Mononuclear cell (primary cell): ENCODE results near the gene TMEM151B. TPM values are rescaled to one million over a fixed set of nuclear protein-coding genes. Genes with fewer than 3 reads are reported as not detected.
"Not testable (repeated sequence)": the region's sequence is repeated elsewhere in the genome, so short reads cannot be mapped to it uniquely, and the experiment has no call there.

Source experiments
- H3K27me3 ChIP-seq: 2 replicates; pipeline ENCODE4 v1.6.0; 2011; ENCODE audit warnings: low read length, control low read depth; ENCODE audit not compliant: insufficient read depth
- H3K4me1 ChIP-seq: 2 replicates; pipeline ENCODE4 v1.5.1; 2011; ENCODE audit warnings: mild to moderate bottlenecking, low read length, control low read depth; ENCODE audit not compliant: insufficient read depth
- H3K4me3 ChIP-seq: 2 replicates; pipeline ENCODE4 v1.5.1; 2011; ENCODE audit warnings: mild to moderate bottlenecking, low read length, moderate library complexity
- H3K9me3 ChIP-seq: 2 replicates; pipeline ENCODE4 v1.5.1; 2011; ENCODE audit warnings: low read depth, mild to moderate bottlenecking, control low read depth, low read length
- total RNA-seq: library from RNA; depleted of rRNA; stranded (reverse); fragments of >200 nt; gene quantifications from one replicate; pipeline ENCODE4 v1.2.3, GENCODE V29; 2012

TMEM151B gene
- total RNA-seq, 1 donor: not detected

DNA sequence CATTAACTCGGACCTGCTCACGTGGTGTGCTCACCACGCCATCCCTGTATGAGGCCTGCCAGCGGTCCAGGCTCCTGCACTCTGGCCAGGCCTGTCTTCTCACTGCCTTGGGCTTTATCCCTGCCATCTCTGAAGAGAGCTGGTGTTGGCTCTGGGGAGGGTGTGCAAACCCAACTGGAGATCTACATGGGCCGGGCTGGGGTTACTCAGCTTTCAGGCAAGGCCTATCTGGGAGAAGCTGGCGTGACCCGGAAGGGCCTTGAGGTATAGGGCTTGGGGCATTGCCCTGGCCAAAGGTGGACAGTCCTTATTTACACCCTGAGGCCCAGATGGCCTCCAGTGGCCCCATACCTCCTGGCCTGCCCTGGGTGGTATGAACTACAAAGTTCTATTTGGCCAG is 41.8 kb upstream of the TMEM151B start:
- no peaks in the 10 kb centered on the region for H3K27me3 ChIP-seq
- H3K9me3 ChIP-seq: no peaks in the 10 kb centered on the region
- peaks cover 27% of the 10 kb centered on the region for H3K4me1 ChIP-seq
- no peak overlapping the region for H3K4me3 ChIP-seq

DNA sequence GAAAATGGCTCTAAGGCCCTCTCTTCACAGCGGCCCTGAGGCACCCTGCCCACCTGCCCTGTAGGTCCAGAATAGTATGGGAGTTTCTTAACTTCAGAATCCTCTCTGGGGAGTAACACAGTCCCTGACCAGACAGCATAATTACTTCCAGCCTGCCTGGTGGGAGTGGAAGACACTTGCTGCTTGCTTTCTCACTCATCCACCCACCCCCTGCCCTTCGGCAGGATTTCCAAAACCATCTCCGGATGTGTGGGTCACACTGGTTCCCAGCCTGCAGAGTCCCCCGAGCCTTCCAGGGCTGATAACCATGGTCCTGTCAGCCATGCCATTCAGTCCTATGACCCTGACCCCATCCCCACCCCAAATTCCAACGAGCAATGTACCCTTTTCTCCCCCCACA is 41.4 kb upstream of the TMEM151B start:
- Histone ChIP-seq H3K4me1 (peaks cover 31% of the 10 kb centered on the region), H3K4me3 (no peak overlapping the region), H3K27me3 (no peaks in the 10 kb centered on the region), H3K9me3 (no peaks in the 10 kb centered on the region)

DNA sequence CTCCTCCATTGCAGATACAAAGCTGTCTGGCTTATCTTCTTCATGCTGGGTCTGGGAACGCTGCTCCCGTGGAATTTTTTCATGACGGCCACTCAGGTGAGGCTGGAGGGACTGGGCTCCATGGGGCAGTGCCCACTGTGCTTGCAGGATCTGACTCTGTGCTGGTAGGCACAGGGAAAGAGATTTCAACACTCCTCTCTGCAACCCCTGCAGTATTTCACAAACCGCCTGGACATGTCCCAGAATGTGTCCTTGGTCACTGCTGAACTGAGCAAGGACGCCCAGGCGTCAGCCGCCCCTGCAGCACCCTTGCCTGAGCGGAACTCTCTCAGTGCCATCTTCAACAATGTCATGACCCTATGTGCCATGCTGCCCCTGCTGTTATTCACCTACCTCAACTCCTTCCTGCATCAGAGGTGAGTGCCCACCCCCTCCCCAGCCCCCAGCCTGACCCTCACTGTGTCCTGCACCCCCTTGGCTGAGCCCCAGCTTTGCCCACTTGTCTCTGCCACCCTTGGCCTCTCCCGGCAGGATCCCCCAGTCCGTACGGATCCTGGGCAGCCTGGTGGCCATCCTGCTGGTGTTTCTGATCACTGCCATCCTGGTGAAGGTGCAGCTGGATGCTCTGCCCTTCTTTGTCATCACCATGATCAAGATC is 40.7 kb upstream of the TMEM151B start:
- H3K27me3 ChIP-seq: no peaks in the 10 kb centered on the region
- peaks cover 28% of the 10 kb centered on the region for H3K4me1 ChIP-seq
- H3K4me3 ChIP-seq: no peak overlapping the region
- no peaks in the 10 kb centered on the region for H3K9me3 ChIP-seq

DNA sequence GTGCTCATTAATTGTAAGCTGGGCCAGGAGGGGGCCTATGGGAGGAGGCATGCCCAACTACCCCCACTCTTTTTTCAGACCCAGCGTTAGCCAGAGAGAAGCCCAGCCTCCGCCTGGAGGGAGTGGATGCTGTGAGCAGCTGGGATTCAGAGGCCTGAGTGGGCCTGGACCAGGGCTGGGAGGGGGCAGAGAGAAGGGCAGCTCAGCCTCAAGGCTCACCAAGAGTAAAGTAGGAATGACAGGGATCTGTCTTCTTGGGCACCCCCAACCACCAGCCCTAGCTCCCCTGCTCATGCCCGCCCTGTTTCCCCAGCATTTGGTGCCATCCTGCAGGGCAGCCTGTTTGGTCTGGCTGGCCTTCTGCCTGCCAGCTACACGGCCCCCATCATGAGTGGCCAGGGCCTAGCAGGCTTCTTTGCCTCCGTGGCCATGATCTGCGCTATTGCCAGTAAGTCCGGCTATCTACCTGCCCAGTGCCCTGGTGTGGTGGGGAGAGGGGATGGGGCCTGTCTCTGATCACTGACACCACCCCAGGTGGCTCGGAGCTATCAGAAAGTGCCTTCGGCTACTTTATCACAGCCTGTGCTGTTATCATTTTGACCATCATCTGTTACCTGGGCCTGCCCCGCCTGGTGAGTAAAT is 40.1 kb upstream of the TMEM151B start:
- Histone ChIP-seq H3K9me3 (no peaks in the 10 kb centered on the region), H3K4me1 (peaks cover 24% of the 10 kb centered on the region), H3K4me3 (no peak overlapping the region), H3K27me3 (no peaks in the 10 kb centered on the region)

DNA sequence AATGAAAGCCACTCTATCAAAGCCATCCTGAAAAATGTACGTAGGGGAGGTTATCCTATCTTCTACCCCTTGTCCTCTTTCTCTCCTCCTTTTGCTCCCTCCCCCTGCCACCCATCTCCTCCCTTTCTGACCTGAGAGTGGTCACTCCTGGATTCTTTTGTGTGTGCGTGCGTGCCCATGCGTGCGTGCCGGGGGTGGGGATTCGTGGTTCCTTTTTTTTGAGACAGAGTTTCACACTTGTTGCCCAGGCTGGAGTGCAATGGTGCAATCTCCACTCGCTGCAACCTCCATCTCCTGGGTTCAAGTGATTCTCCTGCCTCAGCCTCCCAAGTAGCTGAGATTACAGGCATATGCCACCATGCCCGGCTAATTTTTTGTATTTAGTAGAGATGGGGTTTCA is 38.8 kb upstream of the TMEM151B start:
- H3K9me3 ChIP-seq, H3K4me3 ChIP-seq, H3K27me3 ChIP-seq: not testable (repeated sequence)
- peaks cover 21% of the 10 kb centered on the region for H3K4me1 ChIP-seq

DNA sequence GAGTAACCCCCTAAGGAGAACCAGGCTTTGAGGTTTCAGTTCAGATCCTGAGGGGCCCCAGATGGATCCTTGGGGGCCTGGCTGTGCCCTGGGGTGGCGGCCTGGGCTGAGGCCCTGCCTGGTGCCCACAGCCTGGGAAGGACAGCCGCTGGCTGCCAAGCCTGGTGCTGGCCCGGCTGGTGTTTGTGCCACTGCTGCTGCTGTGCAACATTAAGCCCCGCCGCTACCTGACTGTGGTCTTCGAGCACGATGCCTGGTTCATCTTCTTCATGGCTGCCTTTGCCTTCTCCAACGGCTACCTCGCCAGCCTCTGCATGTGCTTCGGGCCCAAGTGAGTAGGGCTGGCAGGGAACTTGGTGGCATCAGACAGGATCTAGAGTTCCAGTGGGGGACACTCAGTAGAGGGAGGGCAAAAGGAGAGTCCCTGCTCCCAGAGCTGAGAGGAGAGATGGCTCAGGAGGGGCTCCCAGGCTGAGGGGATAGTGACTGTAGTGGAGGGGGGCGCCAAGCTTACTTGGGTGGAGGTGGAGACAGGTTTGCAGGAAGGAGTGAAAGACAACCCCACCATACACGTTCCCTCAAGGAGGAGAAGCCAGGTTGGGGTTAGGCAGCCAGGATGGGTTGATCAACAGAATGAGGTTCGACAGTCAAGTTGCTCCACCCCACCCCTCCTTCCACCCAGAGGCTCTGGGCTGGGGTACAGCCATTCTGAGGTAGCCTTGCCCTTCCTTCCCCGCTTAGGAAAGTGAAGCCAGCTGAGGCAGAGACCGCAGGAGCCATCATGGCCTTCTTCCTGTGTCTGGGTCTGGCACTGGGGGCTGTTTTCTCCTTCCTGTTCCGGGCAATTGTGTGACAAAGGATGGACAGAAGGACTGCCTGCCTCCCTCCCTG is 37.3 kb upstream of the TMEM151B start:
- Histone ChIP-seq H3K27me3 (no peaks in the 10 kb centered on the region), H3K4me1 (peaks cover 27% of the 10 kb centered on the region), H3K9me3 (no peaks in the 10 kb centered on the region), H3K4me3 (no peak overlapping the region)

DNA sequence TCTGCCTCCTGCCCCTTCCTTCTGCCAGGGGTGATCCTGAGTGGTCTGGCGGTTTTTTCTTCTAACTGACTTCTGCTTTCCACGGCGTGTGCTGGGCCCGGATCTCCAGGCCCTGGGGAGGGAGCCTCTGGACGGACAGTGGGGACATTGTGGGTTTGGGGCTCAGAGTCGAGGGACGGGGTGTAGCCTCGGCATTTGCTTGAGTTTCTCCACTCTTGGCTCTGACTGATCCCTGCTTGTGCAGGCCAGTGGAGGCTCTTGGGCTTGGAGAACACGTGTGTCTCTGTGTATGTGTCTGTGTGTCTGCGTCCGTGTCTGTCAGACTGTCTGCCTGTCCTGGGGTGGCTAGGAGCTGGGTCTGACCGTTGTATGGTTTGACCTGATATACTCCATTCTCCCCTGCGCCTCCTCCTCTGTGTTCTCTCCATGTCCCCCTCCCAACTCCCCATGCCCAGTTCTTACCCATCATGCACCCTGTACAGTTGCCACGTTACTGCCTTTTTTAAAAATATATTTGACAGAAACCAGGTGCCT is 36.6 kb upstream of the TMEM151B start:
- Histone ChIP-seq H3K4me1 (peaks cover 32% of the 10 kb centered on the region), H3K4me3 (no peak overlapping the region), H3K27me3 (no peaks in the 10 kb centered on the region), H3K9me3 (no peaks in the 10 kb centered on the region)

DNA sequence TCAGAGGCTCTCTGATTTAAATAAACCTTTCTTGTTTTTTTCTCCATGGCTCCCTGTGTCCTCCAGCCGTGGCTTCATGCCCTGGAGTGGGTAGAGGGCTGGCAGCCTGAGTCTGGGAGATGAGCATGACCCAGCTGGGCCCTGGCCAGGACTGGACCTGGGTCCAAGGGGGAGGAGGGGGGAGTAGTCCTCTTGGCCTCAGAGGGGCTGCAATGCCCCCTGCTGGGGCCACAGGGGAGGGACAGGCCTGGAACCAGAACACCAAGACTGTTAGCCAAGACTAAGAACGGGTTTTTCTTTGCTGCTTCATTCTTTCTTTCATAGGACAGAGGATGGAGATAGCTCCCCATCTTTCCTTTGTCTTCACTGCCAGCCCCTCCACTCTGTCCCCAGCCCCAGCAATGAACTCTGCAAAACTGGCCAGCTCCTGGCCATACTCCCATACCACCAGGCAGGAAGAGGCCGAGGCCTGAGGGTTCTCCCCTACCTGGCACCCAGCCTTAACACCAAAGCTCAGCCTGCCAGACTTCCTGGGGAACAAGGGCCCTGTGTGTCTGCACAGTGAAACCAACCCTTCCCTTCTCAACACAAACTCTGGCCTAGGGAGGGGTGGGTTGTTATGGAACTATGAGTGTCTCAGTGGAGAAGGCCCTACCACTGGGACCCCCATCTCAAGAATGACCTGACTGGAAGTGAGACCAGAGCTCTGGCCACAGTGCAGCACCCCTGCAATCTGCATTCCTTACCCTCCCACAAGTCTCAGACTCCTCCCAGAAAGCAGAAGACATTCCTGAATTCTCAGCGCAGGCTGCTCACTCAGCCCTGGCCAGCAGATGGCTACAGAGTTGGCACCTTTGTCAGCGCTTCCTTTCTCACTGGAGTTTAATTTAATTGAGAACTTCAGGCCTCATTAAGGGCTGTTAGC is 35.9 kb upstream of the TMEM151B start:
- H3K4me3 ChIP-seq: no peak overlapping the region
- no peaks in the 10 kb centered on the region for H3K27me3 ChIP-seq
- H3K9me3 ChIP-seq: no peaks in the 10 kb centered on the region
- H3K4me1 ChIP-seq: peaks cover 32% of the 10 kb centered on the region

DNA sequence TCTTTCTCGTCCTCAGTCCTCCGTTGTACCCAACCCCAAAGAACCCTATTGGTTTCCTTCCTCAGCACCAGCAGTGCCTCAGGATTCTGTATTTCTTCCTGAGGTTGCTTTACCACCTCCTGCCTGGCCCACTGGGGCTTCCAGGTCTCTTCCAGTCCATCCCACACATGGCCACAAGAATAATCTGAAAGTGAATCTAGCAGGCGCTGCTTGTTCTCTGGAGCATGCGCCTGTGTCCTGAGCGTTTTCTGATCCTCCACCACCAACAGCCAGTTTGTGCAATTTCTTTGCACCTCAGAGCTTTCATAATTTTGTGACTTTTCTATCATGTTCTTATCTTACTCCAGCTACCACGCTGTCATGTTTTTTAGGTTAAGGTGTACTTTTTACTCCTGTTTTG is 35.0 kb upstream of the TMEM151B start:
- no peaks in the 10 kb centered on the region for H3K27me3 ChIP-seq
- H3K9me3 ChIP-seq: no peaks in the 10 kb centered on the region
- peaks cover 32% of the 10 kb centered on the region for H3K4me1 ChIP-seq
- no peak overlapping the region for H3K4me3 ChIP-seq

DNA sequence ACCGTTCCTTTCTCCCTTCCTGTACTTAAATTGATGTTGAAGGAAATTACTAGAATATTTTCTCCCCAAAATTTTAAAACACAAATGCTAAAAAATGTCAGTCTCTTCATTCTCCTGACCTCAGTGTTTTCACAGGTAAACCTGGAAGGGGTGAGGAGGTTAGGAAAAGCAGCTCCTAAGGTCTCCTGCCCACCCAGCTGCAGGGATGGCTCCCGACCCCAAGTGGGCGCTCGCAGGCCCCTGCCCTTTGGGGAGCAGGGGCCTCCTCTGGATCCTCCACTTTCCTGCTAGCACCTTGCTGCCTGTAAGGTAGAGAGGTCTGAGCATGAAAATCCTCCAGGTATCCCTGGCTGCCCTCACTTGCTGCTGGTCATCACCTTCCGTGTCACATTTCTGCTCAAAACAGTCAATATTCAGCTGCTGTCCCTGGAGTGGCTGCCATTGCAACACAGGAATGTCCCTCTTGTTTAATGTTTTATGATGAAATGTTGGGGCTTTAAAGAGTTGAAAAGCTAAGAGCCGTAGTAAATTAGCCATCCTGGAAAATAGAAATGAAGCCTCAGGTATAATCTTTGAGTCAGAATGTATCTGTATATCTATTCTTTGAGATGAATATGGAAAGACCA is 34.2 kb upstream of the TMEM151B start:
- H3K4me3 ChIP-seq: no peak overlapping the region
- H3K9me3 ChIP-seq: no peaks in the 10 kb centered on the region
- H3K4me1 ChIP-seq: peaks cover 32% of the 10 kb centered on the region
- H3K27me3 ChIP-seq: no peaks in the 10 kb centered on the region

DNA sequence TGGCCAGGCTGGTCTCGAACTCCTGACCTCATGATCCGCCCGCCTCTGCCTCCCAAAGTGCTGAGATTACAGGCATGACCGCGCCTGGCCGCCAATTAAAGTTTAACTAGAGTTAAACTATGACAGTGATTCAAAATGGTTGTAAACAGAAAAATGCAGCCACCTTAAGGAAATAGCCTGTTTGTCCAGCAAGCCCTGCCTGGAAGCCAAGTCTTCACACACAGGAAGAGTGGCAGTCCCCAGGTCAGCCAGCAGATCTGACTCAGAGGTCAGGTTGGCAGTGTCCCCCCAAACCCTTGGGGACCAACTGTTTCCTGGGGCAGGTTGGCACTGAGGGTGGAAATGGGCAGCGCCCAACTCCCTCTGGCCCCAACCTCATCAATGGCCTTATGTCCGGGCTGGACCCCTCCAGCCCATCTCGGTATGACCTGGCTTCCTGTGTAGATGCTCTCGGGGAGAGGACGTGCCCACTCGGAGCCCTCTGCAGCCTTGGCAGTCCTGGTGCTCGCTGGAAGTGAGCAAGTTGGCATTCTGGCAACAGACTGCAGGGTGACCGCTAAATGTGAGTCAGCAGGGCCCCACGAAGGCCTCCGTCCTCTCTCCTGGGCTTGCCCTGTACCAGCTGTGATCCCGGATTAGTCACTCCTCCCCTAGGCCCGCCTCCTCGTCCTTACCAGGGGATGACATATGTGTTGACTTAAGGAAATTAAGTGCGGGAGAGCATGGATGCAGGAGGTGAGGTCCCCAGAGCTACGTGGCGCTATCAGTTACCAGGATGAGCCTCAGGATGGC is 33.0 kb upstream of the TMEM151B start:
- peak overlapping the region; percentile 68 for H3K4me3 ChIP-seq
- peaks cover 32% of the 10 kb centered on the region for H3K4me1 ChIP-seq
- H3K27me3 ChIP-seq: no peaks in the 10 kb centered on the region
- no peaks in the 10 kb centered on the region for H3K9me3 ChIP-seq

DNA sequence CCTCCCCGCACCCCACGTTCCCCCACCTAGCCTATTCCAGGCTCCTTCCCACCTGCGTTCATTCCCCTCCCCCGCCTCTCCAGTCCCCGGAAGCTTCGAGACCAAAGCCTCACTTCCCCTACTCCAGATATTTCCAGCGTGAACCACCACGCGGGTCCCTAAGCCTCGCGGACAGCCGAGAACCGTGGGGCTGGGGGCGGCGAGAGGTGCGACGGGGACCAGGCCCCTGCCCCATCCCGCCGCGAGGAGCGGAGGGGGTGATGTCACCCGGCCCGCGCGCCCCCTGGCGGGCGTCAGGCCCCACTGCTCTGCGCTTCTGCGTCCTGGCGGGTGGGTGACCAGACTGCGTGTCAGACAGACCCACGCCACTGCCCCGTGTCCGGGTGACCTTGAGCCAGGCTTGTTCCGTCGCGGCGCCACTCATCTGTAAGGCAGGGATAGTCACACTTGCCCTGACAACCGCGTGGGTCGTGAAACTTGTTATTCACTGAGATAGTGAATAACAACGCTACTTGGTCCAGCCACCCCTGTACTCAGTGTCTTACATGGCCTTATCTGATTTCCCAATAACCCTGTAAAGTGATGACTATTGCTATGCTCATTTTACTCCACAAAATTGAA is 32.3 kb upstream of the TMEM151B start:
- peaks cover 32% of the 10 kb centered on the region for H3K4me1 ChIP-seq
- no peaks in the 10 kb centered on the region for H3K9me3 ChIP-seq
- peak overlapping the region; percentile 68 for H3K4me3 ChIP-seq
- H3K27me3 ChIP-seq: no peaks in the 10 kb centered on the region

DNA sequence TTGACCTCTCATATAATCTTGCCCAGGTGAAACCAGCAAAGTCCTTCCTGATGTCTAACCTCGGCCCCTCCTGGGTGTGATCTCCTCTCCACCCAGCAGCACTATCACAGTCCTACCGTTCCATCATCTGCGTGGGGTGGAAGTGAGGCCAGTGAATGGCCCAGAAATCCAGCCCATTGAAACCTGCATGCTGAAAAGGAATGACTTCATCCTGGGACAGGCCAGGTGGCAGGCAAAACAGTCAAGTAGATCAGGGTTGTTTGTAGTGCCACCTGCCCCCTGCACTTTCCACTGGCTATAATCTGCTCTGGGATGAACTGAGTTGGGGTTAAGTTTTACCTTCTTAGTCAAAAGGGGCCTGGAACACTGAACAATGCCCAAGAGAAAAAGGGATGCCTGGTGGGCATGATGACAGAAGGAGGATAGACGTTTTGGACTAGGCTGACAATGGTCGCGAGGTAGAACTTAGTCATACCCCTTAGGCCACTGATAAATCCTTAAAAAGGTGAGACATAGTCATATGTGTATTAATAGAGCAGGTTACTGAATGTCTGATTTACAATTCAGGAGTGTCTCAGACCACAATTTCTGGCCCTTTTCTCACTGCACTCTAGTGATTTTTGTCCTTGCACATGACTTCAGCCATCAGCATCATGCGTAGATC is 31.4 kb upstream of the TMEM151B start:
- no peak overlapping the region for H3K4me3 ChIP-seq
- H3K9me3 ChIP-seq: no peaks in the 10 kb centered on the region
- H3K4me1 ChIP-seq: peaks cover 24% of the 10 kb centered on the region
- no peaks in the 10 kb centered on the region for H3K27me3 ChIP-seq
